Activated CD4-positive, alpha-beta T cell treated with anti-CD3 and anti-CD28 coated beads for 4 hours (primary cell): ENCODE results near the gene SLC35E4.
"Not testable (repeated sequence)": the region's sequence is repeated elsewhere in the genome, so short reads cannot be mapped to it uniquely, and the experiment has no call there.

Source experiments
- DNase-seq, 2 donors: peaks; one replicate each; pipeline ENCODE4 v3.0.0-alpha.2; 2020

SLC35E4 gene

GRCh38 chr22:30612789-30613188 is 22.8 kb upstream of the SLC35E4 start:
- DNase-seq = no peak

GRCh38 chr22:30614268-30614667 is 21.3 kb upstream of the SLC35E4 start:
- no peak for DNase-seq

GRCh38 chr22:30614879-30615278 is 20.7 kb upstream of the SLC35E4 start:
- no peak for DNase-seq

- DNase-seq = no peak
Measured at GRCh38 chr22:30615543-30615954, 20.0 kb upstream of the SLC35E4 start.

- DNase-seq = no peak
Measured at GRCh38 chr22:30617819-30618218, 17.8 kb upstream of the SLC35E4 start.

- DNase-seq = not testable (repeated sequence)
Measured at GRCh38 chr22:30619909-30620308, 15.7 kb upstream of the SLC35E4 start.

GRCh38 chr22:30626413-30626812 is 9.2 kb upstream of the SLC35E4 start:
- no peak for DNase-seq

- DNase-seq = no peak
Measured at GRCh38 chr22:30627471-30627870, 8.1 kb upstream of the SLC35E4 start.

GRCh38 chr22:30628491-30628890 is 7.1 kb upstream of the SLC35E4 start:
- DNase-seq = no peak

- not testable (repeated sequence) for DNase-seq
Measured at GRCh38 chr22:30631469-30631868, 4.1 kb upstream of the SLC35E4 start.

GRCh38 chr22:30634471-30635233 is 929 bp upstream of the SLC35E4 start:
- peak; percentile 87 to 91 for DNase-seq

- peak; percentile 13 to 16 for DNase-seq
Measured at GRCh38 chr22:30636226-30637077, 871 bp downstream of the SLC35E4 start.

GRCh38 chr22:30637701-30638114 is 2.1 kb downstream of the SLC35E4 start:
- DNase-seq = no peak

- DNase-seq = no peak
Measured at GRCh38 chr22:30640361-30640760, 4.8 kb downstream of the SLC35E4 start.

GRCh38 chr22:30640839-30641430 is 5.4 kb downstream of the SLC35E4 start:
- DNase-seq = no peak

- no peak for DNase-seq
Measured at GRCh38 chr22:30643055-30643875, 7.7 kb downstream of the SLC35E4 start.

GRCh38 chr22:30646518-30647160 is 11.1 kb downstream of the SLC35E4 start:
- DNase-seq = no peak

- DNase-seq = no peak
Measured at GRCh38 chr22:30647536-30647935, 12.0 kb downstream of the SLC35E4 start.

GRCh38 chr22:30648825-30649224 is 13.2 kb downstream of the SLC35E4 start:
- DNase-seq = no peak

- peak; percentile 86 to 91 for DNase-seq
Measured at GRCh38 chr22:30649430-30650007, 13.9 kb downstream of the SLC35E4 start.

GRCh38 chr22:30650508-30651116 is 15.0 kb downstream of the SLC35E4 start:
- no peak for DNase-seq
